A549 (cell line): ENCODE data around the gene ACTG2. TPM values are rescaled to one million over a fixed set of nuclear protein-coding genes. Genes with fewer than 3 reads are reported as not detected.

ENCODE experiments used
- ATAC-seq, 2 experiments: fragments of 200-7000 bp in 1 of 2; fragments of >200 bp in 1 of 2; cut with Nextera tagmentation in 1 of 2; cut with Tn5 transposase in 1 of 2; 3 replicates each; pipeline versions ENCODE4 v1.8.0 to v1.9.1; 2018 to 2020; ENCODE audit warnings: mild to moderate bottlenecking in 1 of 2, moderate library complexity in 1 of 2
- CTCF ChIA-PET: fragments of 300-600 bp; sonication (Branson Sonifier 250); formaldehyde crosslinking; extraction: SDS; loops from one replicate; lab custom pipeline; 2021; ENCODE audit warnings: antibody characterized with exemption, inconsistent platforms; lab: Yijun Ruan, JAX
- POLR2A ChIA-PET: fragments of 350-600 bp; formaldehyde crosslinking; extraction: SDS; loops from one replicate; lab custom pipeline; 2021; ENCODE audit warnings: antibody characterized with exemption, inconsistent platforms; lab: Yijun Ruan, JAX
- DNase-seq, 2 experiments: peaks; one replicate each; pipeline versions ENCODE4 v3.0.0 to v3.0.0-alpha.2; 2011 to 2016; ENCODE audit warnings: low read depth in 1 of 2, low spot score in 1 of 2
- FAIRE-seq: peaks from 2 replicates; lab custom pipeline; 2011; peaks lifted over from hg19 to GRCh38; lab: Jason Lieb, UNC
- H3K27ac ChIP-seq, 2 experiments: fragments of >200 bp; sonication (Bioruptor Twin); formaldehyde crosslinking; 3 replicates each; pipeline ENCODE4 v1.5.1; 2016 to 2017
- H3K4me1 ChIP-seq: fragments of >200 bp; sonication (Bioruptor Twin); formaldehyde crosslinking; 3 replicates; pipeline ENCODE4 v1.6.1; 2016
- H3K4me2 ChIP-seq: fragments of >200 bp; sonication (Bioruptor Twin); formaldehyde crosslinking; 3 replicates; pipeline ENCODE4 v1.6.1; 2016
- H3K4me3 ChIP-seq: fragments of >200 bp; sonication (Bioruptor Twin); formaldehyde crosslinking; 3 replicates; pipeline ENCODE4 v1.5.1; 2016
- H3K9me3 ChIP-seq: fragments of >200 bp; sonication (Bioruptor Twin); formaldehyde crosslinking; 3 replicates; pipeline ENCODE4 v1.6.1; 2016
- CBX8 ChIP-seq: fragments of 200-600 bp; sonication (generic); IDR thresholded peaks from 2 replicates; pipeline ENCODE4 v1.6.1; 2016
- CEBPB ChIP-seq, 2 experiments: fragments of >200 bp in 1 of 2; sonication (Bioruptor Twin) in 1 of 2; formaldehyde crosslinking in 1 of 2; IDR thresholded peaks; 2 replicates each; pipeline ENCODE4 v1.6.1; 2012 to 2016
- FOSL2 ChIP-seq, 2 experiments: fragments of 450-650 bp in 1 of 2; fragments of >200 bp in 1 of 2; sonication (Bioruptor Twin) in 1 of 2; formaldehyde crosslinking; IDR thresholded peaks; 2 replicates each; pipeline versions ENCODE4 v1.5.0 to v1.6.1; 2016 to 2020; ENCODE audit warnings: mild to moderate bottlenecking in 1 of 2, moderate library complexity in 1 of 2
- FOXS1 ChIP-seq: fragments of 250-450 bp; sonication (Bioruptor Pico); IDR thresholded peaks from 2 replicates; pipeline ENCODE4 v1.5.0; 2020; ENCODE audit warnings: mild to moderate bottlenecking, moderate library complexity
- HES2 ChIP-seq: fragments of >200 bp; sonication (Bioruptor Twin); formaldehyde crosslinking; IDR thresholded peaks from 2 replicates; pipeline ENCODE4 v1.6.1; 2016
- HMGXB4 ChIP-seq: fragments of 250-450 bp; sonication (Bioruptor Pico); IDR thresholded peaks from 2 replicates; pipeline ENCODE4 v1.5.0; 2021; ENCODE audit warnings: mild to moderate bottlenecking, moderate library complexity, borderline replicate concordance
- HOXB5 ChIP-seq: fragments of 250-450 bp; sonication (Bioruptor Pico); IDR thresholded peaks from 2 replicates; pipeline ENCODE4 v1.5.0; 2020; ENCODE audit warnings: mild to moderate bottlenecking, moderate library complexity
- JUNB ChIP-seq: fragments of >200 bp; sonication (Bioruptor Twin); formaldehyde crosslinking; IDR thresholded peaks from 2 replicates; pipeline ENCODE4 v1.6.1; 2016
- NR3C1 ChIP-seq: fragments of >200 bp; sonication (Bioruptor Twin); formaldehyde crosslinking; IDR thresholded peaks from 3 replicates; pipeline ENCODE4 v1.6.1; 2017
- PBX3 ChIP-seq: IDR thresholded peaks from 2 replicates; pipeline ENCODE4 v1.6.1; 2012
- PHF8 ChIP-seq: fragments of 200-600 bp; sonication (generic); IDR thresholded peaks from 2 replicates; pipeline ENCODE4 v1.6.1; 2016; ENCODE audit warnings: low read depth, mild to moderate bottlenecking, antibody characterized with exemption, moderate library complexity, borderline replicate concordance
- RNF2 ChIP-seq: fragments of 200-600 bp; sonication (generic); IDR thresholded peaks from 2 replicates; pipeline ENCODE4 v1.6.1; 2016; ENCODE audit warnings: low read depth, mild to moderate bottlenecking, antibody characterized with exemption, moderate library complexity, borderline replicate concordance
- ZSCAN20 ChIP-seq: fragments of 250-450 bp; sonication (Bioruptor Pico); IDR thresholded peaks from 2 replicates; pipeline ENCODE4 v1.8.0; 2022; ENCODE audit warnings: mild to moderate bottlenecking, moderate library complexity
- WGBS: methylation state at CpG from one replicate; pipeline ENCODE4 v1.1.6; 2017; ENCODE audit errors: missing lambda C conversion rate; 5-methylcytosine and 5-hydroxymethylcytosine counted together
- polyA plus RNA-seq, 4 experiments: library from polyadenylated mRNA; depleted of rRNA in 3 of 4; stranded (reverse); fragments of >200 nt; fragmentation: RNase III in 1 of 4; extraction: RNeasy Plus Mini Kit Qiagen cat#74134 plus additional on column Dnase treatment in 1 of 4; gene quantifications; 2 replicates in 3 of 4; 3 replicates in 1 of 4; pipeline ENCODE4 v1.2.3, GENCODE V29; 2011 to 2017
- TF ChIP-seq, protein P1 (sequence below): fragments of >200 bp; sonication (Bioruptor Twin); formaldehyde crosslinking; IDR thresholded peaks from 3 replicates; pipeline ENCODE4 v1.5.1; 2016

The ACTG2 gene
- polyA plus RNA-seq, 2 of the 4 experiments (the other 2 are of a cell fraction), result 0.04 to 0.26 TPM

DNA sequence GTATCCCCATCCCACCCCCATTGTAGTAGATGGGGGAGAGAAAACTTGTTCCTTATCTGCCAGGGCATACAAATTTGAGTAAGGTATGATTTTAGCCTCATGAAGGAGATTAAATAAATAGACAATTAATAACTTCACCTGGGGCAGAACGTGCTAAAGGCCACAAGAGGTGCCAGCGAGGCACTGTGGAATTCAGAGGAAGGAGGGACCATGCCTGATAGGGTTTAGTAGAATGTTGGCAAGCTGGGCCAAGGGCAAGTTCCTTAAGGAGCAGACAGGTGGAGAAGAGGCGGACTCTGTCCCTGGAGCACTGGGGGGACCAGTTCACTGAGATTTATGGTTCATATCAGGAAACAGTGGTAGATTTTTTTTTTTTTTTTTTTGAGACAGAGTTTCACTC lies 41.5 kb upstream of the ACTG2 start (continued):
- no peak for TF ChIP-seq HES2
- TF ChIP-seq, protein P1, sequence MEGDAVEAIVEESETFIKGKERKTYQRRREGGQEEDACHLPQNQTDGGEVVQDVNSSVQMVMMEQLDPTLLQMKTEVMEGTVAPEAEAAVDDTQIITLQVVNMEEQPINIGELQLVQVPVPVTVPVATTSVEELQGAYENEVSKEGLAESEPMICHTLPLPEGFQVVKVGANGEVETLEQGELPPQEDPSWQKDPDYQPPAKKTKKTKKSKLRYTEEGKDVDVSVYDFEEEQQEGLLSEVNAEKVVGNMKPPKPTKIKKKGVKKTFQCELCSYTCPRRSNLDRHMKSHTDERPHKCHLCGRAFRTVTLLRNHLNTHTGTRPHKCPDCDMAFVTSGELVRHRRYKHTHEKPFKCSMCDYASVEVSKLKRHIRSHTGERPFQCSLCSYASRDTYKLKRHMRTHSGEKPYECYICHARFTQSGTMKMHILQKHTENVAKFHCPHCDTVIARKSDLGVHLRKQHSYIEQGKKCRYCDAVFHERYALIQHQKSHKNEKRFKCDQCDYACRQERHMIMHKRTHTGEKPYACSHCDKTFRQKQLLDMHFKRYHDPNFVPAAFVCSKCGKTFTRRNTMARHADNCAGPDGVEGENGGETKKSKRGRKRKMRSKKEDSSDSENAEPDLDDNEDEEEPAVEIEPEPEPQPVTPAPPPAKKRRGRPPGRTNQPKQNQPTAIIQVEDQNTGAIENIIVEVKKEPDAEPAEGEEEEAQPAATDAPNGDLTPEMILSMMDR, result peak; percentile 27; the same call in 1 of the 3 replicates

DNA sequence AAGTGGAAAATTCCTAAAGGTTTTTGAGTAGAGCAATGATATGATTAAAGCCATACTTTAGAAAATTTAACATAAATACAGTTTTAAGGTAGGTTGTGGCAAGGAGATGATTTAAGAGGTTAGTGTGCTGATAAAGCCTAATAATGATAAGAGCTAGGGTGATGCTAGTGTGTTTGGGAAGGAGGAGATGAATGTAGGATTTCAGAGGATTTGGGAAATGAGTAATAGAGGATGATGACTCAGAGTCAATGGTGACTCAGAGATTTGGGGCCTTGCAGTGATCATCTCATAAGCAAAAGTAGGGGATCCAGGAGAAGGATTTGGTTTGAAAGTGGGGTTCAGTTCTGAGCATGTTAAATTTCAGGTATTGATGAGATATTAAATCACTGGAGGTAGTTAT lies 40.8 kb upstream of the ACTG2 start:
- peak overlapping the region; percentile 50 for H3K4me2 ChIP-seq
- FAIRE-seq (no peak), DNase-seq (peak; percentile 40 to 45), ATAC-seq (peak; percentile 77 to 80)
- peaks cover 20% of the 10 kb centered on the region for H3K4me1 ChIP-seq
- TF ChIP-seq FOSL2 (IDR thresholded peaks at IDR 0.05) (peak; percentile 92), FOSL2 (CRISPR knock-in tag; IDR thresholded peaks at IDR 0.05) (peak; percentile 91), PBX3 (no peak), JUNB (peak; percentile 76)
- H3K9me3 ChIP-seq, result no peaks in the 10 kb centered on the region
- CTCF ChIA-PET, result interaction anchor here (0.6 to 1.5 kb wide), 5 partner anchors 10 to 797 kb away, joined by 3 to 5 read pairs (median 4); no protein-coding TSS in a partner anchor
- H3K27ac ChIP-seq, result peak overlapping the region; percentile 55 to 58; a peak in 5 of 6 replicates
- POLR2A ChIA-PET, result no interaction called here
- H3K4me3 ChIP-seq, result no peak overlapping the region

- CTCF ChIA-PET, result interaction anchor here (0.6 to 2.5 kb wide), 3 partner anchors 10 to 37 kb away, joined by 3 to 10 read pairs (median 7); no protein-coding TSS in a partner anchor
- DNase-seq, result no peak
- POLR2A ChIA-PET, result no interaction called here
- Histone ChIP-seq H3K27ac (no peak overlapping the region), H3K4me1 (peaks cover 38% of the 10 kb centered on the region), H3K4me3 (no peak overlapping the region), H3K4me2 (no peak overlapping the region), H3K9me3 (no peaks in the 10 kb centered on the region)
- ATAC-seq, result no peak
- no peak for FAIRE-seq
- TF ChIP-seq NR3C1 (no peak), HOXB5 (CRISPR knock-in tag) (no peak), CBX8 (no peak), PHF8 (no peak), RNF2 (no peak), HMGXB4 (CRISPR knock-in tag) (no peak), FOSL2 (IDR thresholded peaks at IDR 0.05) (no peak), FOSL2 (CRISPR knock-in tag; IDR thresholded peaks at IDR 0.05) (no peak), ZSCAN20 (CRISPR knock-in tag) (no peak), CEBPB (IDR thresholded peaks at IDR 0.05) (no peak), FOXS1 (CRISPR knock-in tag) (no peak)
- TF ChIP-seq, protein P1, result no peak
- WGBS, result 95% methylated on average over 2 of the region's 2 CpGs
These were observed 37.3 kb upstream of the ACTG2 start for GRCh38 chr2:73855526-73855925.
